Measurements from ENCODE around the gene YEATS2. TPM values are rescaled to one million over a fixed set of nuclear protein-coding genes. Genes with fewer than 3 reads are reported as not detected.
A peak's percentile ranks its signal among the peaks of the same experiment; 100 is the strongest.

The YEATS2 gene
- total RNA-seq, 6 donors from 2014 or later = 23.9 to 65.0 (median 41.2) TPM

DNA sequence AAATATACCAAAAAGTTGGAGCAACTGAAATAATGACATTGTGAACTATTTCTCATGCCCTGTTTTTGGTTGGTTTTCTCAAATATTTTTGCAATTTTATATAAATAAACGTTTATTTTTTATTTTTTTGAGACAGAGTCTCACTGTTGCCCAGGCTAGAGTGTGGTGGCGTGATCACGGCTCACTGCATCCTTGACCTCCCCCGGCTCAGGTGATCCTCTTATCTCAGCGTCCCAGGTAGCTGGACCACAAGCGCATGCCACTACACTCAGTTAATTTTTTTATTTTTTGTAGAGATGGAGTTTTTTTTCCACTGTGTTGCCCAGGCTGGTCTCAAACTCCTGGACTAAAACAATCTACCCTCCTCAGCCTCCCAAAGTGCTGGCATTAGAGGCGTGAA, 45.6 kb downstream of the YEATS2 start:
- peaks cover 2 to 27% (median 7%) of the 10 kb centered on the region in 4 donors for H3K36me3 ChIP-seq
- no peaks in the 10 kb centered on the region for H3K9me3 ChIP-seq
- DNase-seq = no peak
- TF ChIP-seq, protein P1, sequence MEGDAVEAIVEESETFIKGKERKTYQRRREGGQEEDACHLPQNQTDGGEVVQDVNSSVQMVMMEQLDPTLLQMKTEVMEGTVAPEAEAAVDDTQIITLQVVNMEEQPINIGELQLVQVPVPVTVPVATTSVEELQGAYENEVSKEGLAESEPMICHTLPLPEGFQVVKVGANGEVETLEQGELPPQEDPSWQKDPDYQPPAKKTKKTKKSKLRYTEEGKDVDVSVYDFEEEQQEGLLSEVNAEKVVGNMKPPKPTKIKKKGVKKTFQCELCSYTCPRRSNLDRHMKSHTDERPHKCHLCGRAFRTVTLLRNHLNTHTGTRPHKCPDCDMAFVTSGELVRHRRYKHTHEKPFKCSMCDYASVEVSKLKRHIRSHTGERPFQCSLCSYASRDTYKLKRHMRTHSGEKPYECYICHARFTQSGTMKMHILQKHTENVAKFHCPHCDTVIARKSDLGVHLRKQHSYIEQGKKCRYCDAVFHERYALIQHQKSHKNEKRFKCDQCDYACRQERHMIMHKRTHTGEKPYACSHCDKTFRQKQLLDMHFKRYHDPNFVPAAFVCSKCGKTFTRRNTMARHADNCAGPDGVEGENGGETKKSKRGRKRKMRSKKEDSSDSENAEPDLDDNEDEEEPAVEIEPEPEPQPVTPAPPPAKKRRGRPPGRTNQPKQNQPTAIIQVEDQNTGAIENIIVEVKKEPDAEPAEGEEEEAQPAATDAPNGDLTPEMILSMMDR (IDR thresholded peaks at IDR 0.05) = no peak
- TF ChIP-seq POLR2AphosphoS5 (IDR thresholded peaks at IDR 0.05) = no peak
- no peak for TF ChIP-seq EP300 (IDR thresholded peaks at IDR 0.05)
- no peak for TF ChIP-seq POLR2A (IDR thresholded peaks at IDR 0.05)
- H3K4me1 ChIP-seq = no peaks in the 10 kb centered on the region
- no peaks in the 10 kb centered on the region for H3K27me3 ChIP-seq
- WGBS, 2 donors = 93 to 95% methylated on average over 7 of the region's 7 CpGs
- no peak overlapping the region for H3K4me3 ChIP-seq
- no peak for ATAC-seq (ENCODE audit: low FRiP score in 2 of 2)
- no peak overlapping the region for H3K27ac ChIP-seq

DNA sequence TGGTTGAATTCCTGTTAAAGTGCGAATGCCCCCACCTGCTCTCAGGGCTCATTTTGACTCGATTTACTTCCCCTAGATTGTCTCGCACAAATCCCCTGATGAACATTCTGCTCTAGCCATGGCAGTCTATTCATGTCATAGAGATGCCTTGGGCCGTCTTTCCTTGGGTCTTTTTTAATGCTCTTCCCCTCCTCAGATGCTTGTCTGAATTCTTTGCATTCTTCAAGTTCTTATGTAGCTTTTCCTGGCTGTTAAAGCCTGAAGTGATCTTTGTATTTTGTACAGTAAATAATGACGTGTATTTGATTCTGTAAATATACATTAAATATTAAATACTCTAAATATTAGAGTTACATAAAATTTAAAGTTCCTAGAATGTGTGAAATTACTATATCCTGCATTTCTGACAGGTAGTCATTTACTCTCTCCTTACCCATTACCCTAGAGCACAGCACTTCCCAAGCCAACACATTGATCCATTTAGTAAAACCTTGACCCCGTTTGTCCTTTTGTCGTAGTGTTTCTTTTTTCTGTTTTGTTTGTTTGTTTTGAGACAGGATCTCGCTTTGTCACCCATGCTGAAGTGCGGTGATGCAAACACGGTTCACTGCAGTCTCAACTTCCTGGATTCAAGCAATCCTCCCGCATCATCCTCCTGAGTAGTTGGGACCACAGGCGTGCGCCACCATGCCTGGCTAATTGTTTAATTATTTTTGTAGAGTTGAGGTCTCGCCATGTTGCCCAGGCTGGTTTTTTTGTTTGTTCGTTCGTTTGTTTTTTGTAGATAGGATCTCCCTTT, 47.9 kb downstream of the YEATS2 start:
- Histone ChIP-seq H3K27me3 (no peaks in the 10 kb centered on the region), H3K27ac (no peak overlapping the region), H3K4me1 (no peaks in the 10 kb centered on the region), H3K4me3 (no peak overlapping the region), H3K36me3 (peaks cover 2 to 45% (median 17%) of the 10 kb centered on the region in 4 donors), H3K9me3 (no peaks in the 10 kb centered on the region)
- TF ChIP-seq, protein P1 (IDR thresholded peaks at IDR 0.05) = no peak
- no peak for ATAC-seq (ENCODE audit: low FRiP score in 2 of 2)
- WGBS, 2 donors = 76 to 79% methylated on average over 16 of the region's 16 CpGs
- no peak for DNase-seq

DNA sequence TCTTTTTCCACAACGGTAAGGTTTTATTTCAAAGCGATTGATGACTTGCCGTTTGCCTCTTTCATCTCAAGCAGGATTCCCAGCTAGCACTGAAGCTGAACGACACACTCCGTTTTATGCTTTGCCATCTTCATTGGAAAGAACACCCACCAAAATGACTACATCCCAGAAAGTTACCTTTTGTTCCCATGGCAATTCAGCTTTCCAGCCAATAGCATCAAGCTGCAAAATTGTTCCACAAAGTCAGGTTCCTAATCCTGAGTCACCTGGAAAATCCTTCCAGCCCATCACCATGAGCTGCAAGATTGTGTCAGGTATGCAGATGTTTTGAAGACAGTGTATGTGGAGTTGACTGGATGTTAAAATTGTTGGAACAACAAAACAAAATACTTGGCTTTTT, 56.5 kb downstream of the YEATS2 start:
- H3K9me3 ChIP-seq = no peaks in the 10 kb centered on the region
- H3K27ac ChIP-seq = no peak overlapping the region
- DNase-seq (no peak), ATAC-seq (ENCODE audit: low FRiP score in 2 of 2) (no peak)
- H3K4me1 ChIP-seq = no peaks in the 10 kb centered on the region
- 93 to 95% methylated on average over 5 of the region's 5 CpGs for WGBS, 2 donors
- TF ChIP-seq POLR2AphosphoS5 (IDR thresholded peaks at IDR 0.05) (no peak), EP300 (IDR thresholded peaks at IDR 0.05) (no peak), POLR2A (IDR thresholded peaks at IDR 0.05) (no peak)
- TF ChIP-seq, protein P1 (IDR thresholded peaks at IDR 0.05) = no peak
- H3K36me3 ChIP-seq = peaks cover 5 to 88% (median 46%) of the 10 kb centered on the region in 4 donors
- H3K4me3 ChIP-seq = no peak overlapping the region
- no peaks in the 10 kb centered on the region for H3K27me3 ChIP-seq

DNA sequence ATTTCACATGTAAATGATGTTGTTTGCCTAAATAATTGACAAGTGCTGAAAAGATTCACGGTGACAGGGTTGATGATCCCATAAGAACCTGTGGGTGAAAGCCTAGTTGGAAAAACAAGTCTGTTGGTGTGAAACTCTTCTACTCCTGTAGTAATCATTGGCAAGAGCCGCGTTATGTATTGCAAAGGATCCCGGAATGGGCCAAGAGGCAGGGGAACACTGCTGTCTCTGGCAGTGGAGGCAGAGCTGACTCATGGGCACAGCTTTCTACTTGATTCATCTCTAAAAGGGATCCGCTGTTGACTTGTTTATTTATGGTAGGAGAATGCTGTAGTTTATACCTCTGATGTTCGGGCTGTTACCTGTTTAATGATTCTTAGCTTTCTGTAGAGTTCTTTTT, 64.7 kb downstream of the YEATS2 start:
- Histone ChIP-seq H3K4me1 (peaks cover 24 to 32% (median 28%) of the 10 kb centered on the region in 4 donors), H3K27me3 (no peaks in the 10 kb centered on the region), H3K9me3 (no peaks in the 10 kb centered on the region), H3K27ac (peak overlapping the region in 1 of 4 donors; percentile 35), H3K36me3 (peaks cover 0 to 58% (median 21%) of the 10 kb centered on the region in 4 donors), H3K4me3 (no peak overlapping the region)
- no peak for TF ChIP-seq POLR2AphosphoS5 (IDR thresholded peaks at IDR 0.05)
- no peak for TF ChIP-seq EP300 (IDR thresholded peaks at IDR 0.05)
- TF ChIP-seq POLR2A (IDR thresholded peaks at IDR 0.05) = no peak
- TF ChIP-seq, protein P1 (IDR thresholded peaks at IDR 0.05) = no peak
- ATAC-seq (ENCODE audit: low FRiP score in 2 of 2) (no peak), DNase-seq (no peak)
- 96 to 98% methylated on average over 6 of the region's 6 CpGs for WGBS, 2 donors
